Astrocyte (in vitro differentiated cells and primary cell): ENCODE measurements around the gene MICAL2. TPM values are rescaled to one million over a fixed set of nuclear protein-coding genes. Genes with fewer than 3 reads are reported as not detected.

Experiments
- DNase-seq: peaks from one replicate; pipeline ENCODE4 v3.0.0-alpha.2; 2010; ENCODE audit warnings: low read depth
- FAIRE-seq: peaks from 2 replicates; lab custom pipeline; 2011; peaks lifted over from hg19 to GRCh38; lab: Jason Lieb, UNC
- H2AFZ ChIP-seq: 2 replicates; pipeline ENCODE4 v1.6.0; 2012; ENCODE audit warnings: low read depth, low read length, inconsistent platforms
- H3K27ac ChIP-seq: 2 replicates; pipeline ENCODE4 v1.5.1; 2011; ENCODE audit warnings: low read depth, low read length, inconsistent platforms
- H3K27me3 ChIP-seq: 2 replicates; pipeline ENCODE4 v1.6.0; 2011; ENCODE audit warnings: low read length, inconsistent platforms; ENCODE audit not compliant: insufficient read depth
- H3K36me3 ChIP-seq: 2 replicates; pipeline ENCODE4 v1.5.1; 2011; ENCODE audit warnings: low read length, inconsistent platforms; ENCODE audit not compliant: insufficient read depth
- H3K4me1 ChIP-seq: 2 replicates; pipeline ENCODE4 v1.5.1; 2011; ENCODE audit warnings: low read length, inconsistent platforms; ENCODE audit not compliant: insufficient read depth
- H3K4me2 ChIP-seq: 2 replicates; pipeline ENCODE4 v1.6.0; 2012; ENCODE audit warnings: low read length, inconsistent platforms
- H3K4me3 ChIP-seq: 2 replicates; pipeline ENCODE4 v1.5.1; 2011; ENCODE audit warnings: low read depth, mild to moderate bottlenecking, low read length, inconsistent platforms; ENCODE audit not compliant: insufficient read depth
- H3K79me2 ChIP-seq: 2 replicates; pipeline ENCODE4 v1.6.0; 2012; ENCODE audit warnings: mild to moderate bottlenecking, low read length, inconsistent platforms; ENCODE audit not compliant: insufficient read depth
- H3K9ac ChIP-seq: 2 replicates; pipeline ENCODE4 v1.6.0; 2012; ENCODE audit warnings: mild to moderate bottlenecking, low read length, inconsistent platforms
- H3K9me3 ChIP-seq: 2 replicates; pipeline ENCODE4 v1.5.1; 2012; ENCODE audit warnings: low read depth, mild to moderate bottlenecking, low read length, inconsistent platforms; ENCODE audit not compliant: insufficient read depth
- H4K20me1 ChIP-seq: 2 replicates; pipeline ENCODE4 v1.6.0; 2012; ENCODE audit warnings: low read length, inconsistent platforms; ENCODE audit not compliant: insufficient read depth
- H3K27ac Mint-ChIP-seq: one replicate; pipeline ENCODE4 v1.8.0; 2021; ENCODE audit warnings: mild to moderate bottlenecking, mixed read lengths; ENCODE audit not compliant: unreplicated experiment
- H3K27me3 Mint-ChIP-seq: one replicate; pipeline ENCODE4 v1.8.0; 2021; ENCODE audit warnings: low read depth, mixed read lengths; ENCODE audit not compliant: unreplicated experiment
- H3K36me3 Mint-ChIP-seq: one replicate; pipeline ENCODE4 v1.8.0; 2021; ENCODE audit warnings: low read depth, mixed read lengths; ENCODE audit not compliant: unreplicated experiment
- H3K4me1 Mint-ChIP-seq: one replicate; pipeline ENCODE4 v1.8.0; 2021; ENCODE audit warnings: low read depth, mixed read lengths; ENCODE audit not compliant: unreplicated experiment
- H3K4me3 Mint-ChIP-seq: one replicate; pipeline ENCODE4 v1.8.0; 2021; ENCODE audit warnings: mild to moderate bottlenecking, moderate library complexity, mixed read lengths; ENCODE audit not compliant: unreplicated experiment
- H3K9me3 Mint-ChIP-seq: one replicate; pipeline ENCODE4 v1.8.0; 2021; ENCODE audit warnings: mild to moderate bottlenecking, mixed read lengths; ENCODE audit not compliant: unreplicated experiment
- EZH2 ChIP-seq: IDR thresholded peaks from 2 replicates; pipeline ENCODE4 v1.6.1; 2012; ENCODE audit warnings: mild to moderate bottlenecking, low read length, inconsistent platforms; ENCODE audit not compliant: insufficient read depth
- total RNA-seq: library from RNA; stranded (reverse); gene quantifications from 2 replicates; pipeline ENCODE4 v1.2.1, GENCODE V29; 2021
- TF ChIP-seq, protein P1 (sequence below): IDR thresholded peaks from 2 replicates; pipeline ENCODE4 v1.5.1; 2011; ENCODE audit warnings: low read depth, mild to moderate bottlenecking, inconsistent platforms, low read length, moderate library complexity; ENCODE audit not compliant: insufficient read depth

The MICAL2 gene
- total RNA-seq, 1 donor from 2014 or later = 357 TPM

DNA sequence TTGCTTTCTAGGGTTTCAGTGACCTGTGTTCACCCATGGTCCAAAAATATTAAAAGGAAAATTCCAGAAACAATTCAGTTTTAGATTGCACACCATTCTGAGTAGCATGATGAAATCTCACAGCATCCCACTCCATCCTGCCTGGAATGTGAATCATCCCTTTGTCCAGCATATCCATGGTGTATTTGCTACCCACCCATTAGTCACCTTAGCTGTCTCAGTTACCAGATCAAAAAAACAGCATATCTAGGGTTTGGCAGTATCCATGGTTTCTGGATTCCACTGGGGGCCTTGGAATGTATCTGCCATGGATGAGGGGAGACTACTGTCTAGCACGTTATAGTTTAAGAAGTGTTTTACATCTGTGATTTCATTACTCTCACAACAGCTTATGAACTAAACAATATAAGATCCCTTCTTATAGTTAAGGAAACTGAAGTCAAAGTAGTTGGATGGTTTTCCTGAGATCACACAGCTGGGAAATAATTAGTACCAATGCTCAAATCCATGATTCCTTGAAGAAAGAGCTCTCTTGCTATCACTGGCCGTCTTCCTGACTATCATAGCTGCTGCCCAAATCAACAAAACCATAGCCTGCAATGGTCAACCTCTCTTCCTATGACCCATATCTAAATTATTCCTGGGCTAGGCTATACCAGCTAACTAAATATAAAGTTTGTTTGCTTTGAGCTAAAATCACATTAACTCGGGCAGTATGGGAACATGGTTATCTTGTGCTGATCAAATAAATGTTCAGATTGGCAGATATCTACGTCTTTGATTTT is 122.6 kb downstream of the MICAL2 start:
- Histone ChIP-seq H3K79me2 (peaks cover 25% of the 10 kb centered on the region), H3K4me2 (peak overlapping the region; percentile 46), H3K27ac (peak overlapping the region; percentile 97), H3K4me3 (no peak overlapping the region), H3K36me3 (peaks cover 83% of the 10 kb centered on the region), H2AFZ (no peak overlapping the region), H3K27me3 (no peaks in the 10 kb centered on the region), H3K4me1 (peaks cover 41% of the 10 kb centered on the region), H3K9ac (peak overlapping the region; percentile 76), H4K20me1 (no peaks in the 10 kb centered on the region), H3K9me3 (no peaks in the 10 kb centered on the region)
- peak overlapping the region; percentile 96 for H3K27ac Mint-ChIP-seq
- peak overlapping the region; percentile 11 for H3K4me3 Mint-ChIP-seq
- no peak for TF ChIP-seq EZH2
- TF ChIP-seq, protein P1, sequence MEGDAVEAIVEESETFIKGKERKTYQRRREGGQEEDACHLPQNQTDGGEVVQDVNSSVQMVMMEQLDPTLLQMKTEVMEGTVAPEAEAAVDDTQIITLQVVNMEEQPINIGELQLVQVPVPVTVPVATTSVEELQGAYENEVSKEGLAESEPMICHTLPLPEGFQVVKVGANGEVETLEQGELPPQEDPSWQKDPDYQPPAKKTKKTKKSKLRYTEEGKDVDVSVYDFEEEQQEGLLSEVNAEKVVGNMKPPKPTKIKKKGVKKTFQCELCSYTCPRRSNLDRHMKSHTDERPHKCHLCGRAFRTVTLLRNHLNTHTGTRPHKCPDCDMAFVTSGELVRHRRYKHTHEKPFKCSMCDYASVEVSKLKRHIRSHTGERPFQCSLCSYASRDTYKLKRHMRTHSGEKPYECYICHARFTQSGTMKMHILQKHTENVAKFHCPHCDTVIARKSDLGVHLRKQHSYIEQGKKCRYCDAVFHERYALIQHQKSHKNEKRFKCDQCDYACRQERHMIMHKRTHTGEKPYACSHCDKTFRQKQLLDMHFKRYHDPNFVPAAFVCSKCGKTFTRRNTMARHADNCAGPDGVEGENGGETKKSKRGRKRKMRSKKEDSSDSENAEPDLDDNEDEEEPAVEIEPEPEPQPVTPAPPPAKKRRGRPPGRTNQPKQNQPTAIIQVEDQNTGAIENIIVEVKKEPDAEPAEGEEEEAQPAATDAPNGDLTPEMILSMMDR = no peak
- no peaks in the 10 kb centered on the region for H3K9me3 Mint-ChIP-seq
- no peaks in the 10 kb centered on the region for H3K27me3 Mint-ChIP-seq
- peaks cover 68% of the 10 kb centered on the region for H3K36me3 Mint-ChIP-seq
- peak; percentile 99 for DNase-seq
- peak; percentile 98 for FAIRE-seq
- peaks cover 41% of the 10 kb centered on the region for H3K4me1 Mint-ChIP-seq

DNA sequence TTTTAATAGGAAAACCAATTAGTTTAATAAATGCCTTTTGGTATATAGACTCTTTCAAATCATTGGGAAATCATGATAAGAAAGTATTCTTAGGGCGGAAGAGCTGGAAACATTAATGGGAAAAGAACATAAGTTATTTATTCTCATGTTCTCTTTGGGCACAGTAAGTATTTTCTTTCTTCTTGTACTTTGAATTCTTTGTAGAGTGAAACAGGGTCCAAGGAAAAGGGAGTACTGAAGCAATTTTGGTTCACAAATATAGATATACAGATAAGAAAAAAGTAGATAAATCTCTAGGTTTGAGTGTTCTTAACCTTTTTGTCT is 123.2 kb downstream of the MICAL2 start:
- H3K27ac ChIP-seq = peak overlapping the region; percentile 97
- H3K36me3 ChIP-seq = peaks cover 83% of the 10 kb centered on the region
- peaks cover 41% of the 10 kb centered on the region for H3K4me1 ChIP-seq
- Mint-ChIP-seq H3K27me3 (no peaks in the 10 kb centered on the region), H3K36me3 (peaks cover 65% of the 10 kb centered on the region), H3K27ac (peak overlapping the region; percentile 96), H3K4me3 (no peak overlapping the region), H3K4me1 (peaks cover 43% of the 10 kb centered on the region), H3K9me3 (no peaks in the 10 kb centered on the region)
- no peak overlapping the region for H2AFZ ChIP-seq
- DNase-seq = no peak
- TF ChIP-seq, protein P1 = no peak
- no peak for TF ChIP-seq EZH2
- no peaks in the 10 kb centered on the region for H3K27me3 ChIP-seq
- H3K4me3 ChIP-seq = no peak overlapping the region
- peak overlapping the region; percentile 46 for H3K4me2 ChIP-seq
- FAIRE-seq = no peak
- H3K9ac ChIP-seq = peak overlapping the region; percentile 76
- no peaks in the 10 kb centered on the region for H3K9me3 ChIP-seq
- H3K79me2 ChIP-seq = peaks cover 29% of the 10 kb centered on the region
- no peaks in the 10 kb centered on the region for H4K20me1 ChIP-seq

DNA sequence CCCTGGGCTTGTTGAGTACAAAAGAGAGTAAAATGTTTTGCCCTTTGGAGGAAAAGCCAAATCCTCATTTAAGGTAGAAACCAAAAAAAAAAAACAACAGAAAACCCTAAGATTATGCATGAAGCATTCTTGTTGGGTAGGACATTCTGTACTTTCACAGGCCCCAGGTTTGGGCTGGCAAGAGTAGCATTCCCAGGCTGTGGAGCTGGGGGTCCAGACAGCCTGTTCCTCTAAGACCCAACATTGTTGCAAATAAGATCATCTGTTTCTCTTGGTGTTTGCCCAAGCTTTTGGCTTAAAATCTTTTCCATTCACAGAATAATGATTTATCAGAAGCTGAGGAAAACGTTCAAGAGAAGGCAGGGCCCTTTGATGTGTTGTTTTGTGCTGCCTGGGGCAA is 123.8 kb downstream of the MICAL2 start:
- Mint-ChIP-seq H3K27ac (peak overlapping the region; percentile 96), H3K9me3 (no peaks in the 10 kb centered on the region), H3K4me3 (no peak overlapping the region), H3K4me1 (peaks cover 45% of the 10 kb centered on the region), H3K27me3 (no peaks in the 10 kb centered on the region), H3K36me3 (peaks cover 69% of the 10 kb centered on the region)
- Histone ChIP-seq H3K27ac (peak overlapping the region; percentile 97), H4K20me1 (no peaks in the 10 kb centered on the region), H3K27me3 (no peaks in the 10 kb centered on the region), H3K79me2 (peaks cover 32% of the 10 kb centered on the region), H3K4me3 (no peak overlapping the region), H3K36me3 (peaks cover 84% of the 10 kb centered on the region), H3K4me2 (no peak overlapping the region), H3K4me1 (peaks cover 45% of the 10 kb centered on the region), H2AFZ (no peak overlapping the region), H3K9ac (peak overlapping the region; percentile 76), H3K9me3 (no peaks in the 10 kb centered on the region)
- FAIRE-seq = no peak
- DNase-seq = peak; percentile 52
- TF ChIP-seq, protein P1 = no peak
- no peak for TF ChIP-seq EZH2
